Naive thymus-derived CD8-positive, alpha-beta T cell (primary cell): Measurements from ENCODE around the gene UBASH3B. TPM values are rescaled to one million over a fixed set of nuclear protein-coding genes. Genes with fewer than 3 reads are reported as not detected.
"Not testable (repeated sequence)": the region's sequence is repeated elsewhere in the genome, so short reads cannot be mapped to it uniquely, and the experiment has no call there.

Experiments used
- ATAC-seq, 2 donors: fragments of 150-1000 bp; cut with Tn5 transposase in 1 of 2; sonication (Bioruptor Pico), chemical (Tn5 transposase) in 1 of 2; 1 replicate in 1 of 2; 2 replicates in 1 of 2; pipeline ENCODE4 v1.10.0; 2021; ENCODE audit warnings: mild to moderate bottlenecking in 2 of 2, moderate library complexity in 2 of 2
- POLR2A ChIA-PET: fragments of 350-600 bp; sonication (Branson Sonifier 250); formaldehyde crosslinking; loops from one replicate; lab custom pipeline; 2021; ENCODE audit warnings: antibody characterized with exemption; lab: Charles Lee
- DNase-seq, 10 donors: peaks; one replicate each; pipeline versions ENCODE4 v3.0.0 to v3.0.0-alpha.2; 2020 to 2022
- H3K27ac Mint-ChIP-seq, 10 donors: one replicate each; pipeline ENCODE4 v1.8.0; 2020 to 2022; ENCODE audit warnings: mild to moderate bottlenecking in 10 of 10, mixed read lengths in 10 of 10, moderate library complexity in 4 of 10, inconsistent platforms in 1 of 10
- H3K27me3 Mint-ChIP-seq, 5 donors: one replicate each; pipeline ENCODE4 v1.8.0; 2021 to 2022; ENCODE audit warnings: mixed read lengths in 5 of 5
- H3K36me3 Mint-ChIP-seq, 3 donors: one replicate each; pipeline ENCODE4 v1.8.0; 2020 to 2022; ENCODE audit warnings: mixed read lengths in 3 of 3, mild to moderate bottlenecking in 2 of 3, inconsistent platforms in 1 of 3
- H3K4me1 Mint-ChIP-seq, 4 donors: one replicate each; pipeline ENCODE4 v1.8.0; 2021 to 2022; ENCODE audit warnings: mixed read lengths in 4 of 4
- H3K4me3 Mint-ChIP-seq, 10 donors: one replicate each; pipeline ENCODE4 v1.8.0; 2020 to 2022; ENCODE audit warnings: mild to moderate bottlenecking in 10 of 10, mixed read lengths in 10 of 10, moderate library complexity in 6 of 10, inconsistent platforms in 1 of 10
- H3K9me3 Mint-ChIP-seq, 9 donors: one replicate each; pipeline ENCODE4 v1.8.0; 2020 to 2022; ENCODE audit warnings: mixed read lengths in 9 of 9, mild to moderate bottlenecking in 3 of 9, inconsistent platforms in 1 of 9, moderate library complexity in 1 of 9
- polyA plus RNA-seq, 3 donors: library from polyadenylated mRNA; unstranded; fragments of 300-500 nt; fragmentation: Illumina TruSeq; gene quantifications; one replicate each; pipeline ENCODE4 v1.2.3, GENCODE V29; 2021
- total RNA-seq, 8 experiments: library from RNA in 2 of 8; stranded (reverse) in 2 of 8; gene quantifications; one replicate each; pipeline ENCODE4 v1.2.3 and lab custom pipeline; 2021 to 2026

The UBASH3B gene
- total and polyA plus RNA-seq, 5 experiments from 2014 or later: 6.8 to 35.2 (median 12.8) TPM

DNA sequence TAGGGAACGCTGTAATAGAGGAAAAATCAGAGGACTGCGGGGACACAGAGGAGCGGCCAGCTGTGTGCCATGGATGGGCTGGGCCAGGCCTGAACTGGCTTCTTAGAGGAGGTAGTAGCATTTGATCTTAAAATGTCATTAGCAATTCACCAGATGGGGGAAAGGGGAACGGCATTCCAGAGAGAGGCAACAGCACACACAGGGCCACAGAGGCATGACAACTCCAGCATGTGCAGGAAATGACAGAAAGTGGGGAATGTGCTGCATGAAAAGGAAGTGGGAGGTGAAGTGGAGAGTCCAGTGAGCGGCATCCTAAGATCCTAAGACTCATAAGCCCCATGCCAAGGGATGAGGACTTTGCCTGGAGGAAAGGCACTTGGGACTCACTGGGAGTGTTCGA lies 69.0 kb downstream of the UBASH3B start:
- Mint-ChIP-seq H3K27ac (peak overlapping the region; percentile 53 to 92 (median 84)), H3K36me3 (no peaks in the 10 kb centered on the region), H3K27me3 (no peaks in the 10 kb centered on the region), H3K9me3 (no peaks in the 10 kb centered on the region), H3K4me1 (peaks cover 54 to 96% (median 86%) of the 10 kb centered on the region in 4 donors), H3K4me3 (peak overlapping the region in 6 of 10 donors; percentile 43 to 57 (median 54))
- ATAC-seq: no peak
- no peak for DNase-seq
- POLR2A ChIA-PET: interaction anchor here (1.0 to 4.5 kb wide), 5 partner anchors 8 to 23 kb away, joined by 3 to 27 read pairs (median 3); no protein-coding TSS in a partner anchor

DNA sequence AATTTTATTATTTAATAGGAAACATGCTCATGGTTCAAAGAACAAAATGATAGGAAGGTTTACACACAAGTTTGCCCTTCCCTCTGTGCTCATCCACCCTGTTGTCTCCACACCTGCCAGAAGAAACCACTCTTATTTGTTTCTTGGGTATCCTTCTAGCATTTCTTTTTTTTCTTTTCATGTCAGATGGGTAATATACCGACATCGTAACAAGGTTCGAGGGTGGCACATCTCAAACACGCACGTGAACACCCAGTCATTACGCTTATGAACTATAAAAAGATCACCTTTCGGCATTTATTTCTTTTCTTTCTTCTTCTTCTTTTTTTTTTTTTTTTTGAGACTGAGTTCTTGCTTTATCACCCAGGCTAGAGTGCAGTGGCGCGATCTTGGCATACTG lies 70.5 kb downstream of the UBASH3B start:
- H3K9me3 Mint-ChIP-seq: no peaks in the 10 kb centered on the region
- H3K4me1 Mint-ChIP-seq: peaks cover 46 to 88% (median 78%) of the 10 kb centered on the region in 4 donors
- DNase-seq (no peak), ATAC-seq (no peak)
- peak overlapping the region in 5 of 10 donors; percentile 13 to 92 (median 30) for H3K4me3 Mint-ChIP-seq
- H3K27ac Mint-ChIP-seq: peak overlapping the region; percentile 52 to 99 (median 98)
- POLR2A ChIA-PET: interaction anchor here (0.9 to 4.7 kb wide), 6 partner anchors 10 to 70 kb away, joined by 4 to 54 read pairs (median 14); partner anchors contain the start of gene UBASH3B
- H3K27me3 Mint-ChIP-seq: no peaks in the 10 kb centered on the region
- peaks cover 0 to under 1% (median 0%) of the 10 kb centered on the region in 3 donors for H3K36me3 Mint-ChIP-seq

DNA sequence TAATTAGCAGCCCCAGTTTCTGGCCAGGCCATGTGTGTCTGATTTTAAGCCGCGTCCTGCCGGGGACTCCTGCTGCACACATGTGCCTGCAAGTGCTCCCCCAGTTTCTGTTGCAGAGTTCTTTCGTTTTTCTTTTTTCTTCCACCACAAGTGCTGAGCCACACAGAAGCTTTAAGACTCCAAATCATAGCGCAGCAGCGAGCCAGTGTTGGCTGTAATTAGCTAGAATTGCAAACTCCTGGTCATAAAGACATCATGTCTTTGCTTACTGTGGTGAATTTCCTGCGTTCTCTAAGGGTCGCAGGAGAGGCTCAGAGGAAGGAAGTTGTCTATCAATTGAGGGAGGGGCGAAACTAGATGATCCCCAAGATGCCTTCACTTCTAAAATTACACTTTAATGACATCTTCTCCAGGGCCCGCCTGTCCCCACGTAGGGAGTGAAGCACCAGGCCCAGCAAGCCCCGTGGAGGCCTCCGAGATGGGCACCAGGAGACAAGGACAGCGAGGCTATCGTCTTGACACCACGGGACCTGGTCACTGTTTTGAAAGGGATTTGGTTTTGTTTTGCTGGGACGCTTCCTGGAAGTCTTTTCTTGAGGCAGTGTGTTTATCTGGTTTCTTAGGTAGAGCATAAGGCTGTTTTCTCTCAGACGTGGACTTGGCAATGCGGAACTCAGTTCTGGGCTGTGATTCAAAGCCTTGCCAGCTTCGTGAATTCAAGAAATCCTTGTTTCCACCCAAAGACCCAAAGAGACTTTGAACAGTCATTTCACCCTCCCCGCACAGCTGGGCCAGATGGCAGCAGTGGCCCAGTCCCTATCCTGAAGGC lies 71.8 kb downstream of the UBASH3B start:
- Mint-ChIP-seq H3K27ac (peak overlapping the region; percentile 93 to 99 (median 98)), H3K36me3 (peaks cover 0 to 6% (median 3%) of the 10 kb centered on the region in 3 donors), H3K4me3 (peak overlapping the region; percentile 76 to 97 (median 86)), H3K27me3 (no peaks in the 10 kb centered on the region), H3K9me3 (no peaks in the 10 kb centered on the region), H3K4me1 (peaks cover 45 to 86% (median 79%) of the 10 kb centered on the region in 4 donors)
- ATAC-seq: peak; percentile 78 to 79
- POLR2A ChIA-PET: interaction anchor here (0.9 to 4.7 kb wide), 11 partner anchors 10 to 71 kb away, joined by 3 to 54 read pairs (median 6); partner anchors contain the start of gene UBASH3B
- DNase-seq: peak in 6 of 10 donors; percentile 9 to 55 (median 32)

DNA sequence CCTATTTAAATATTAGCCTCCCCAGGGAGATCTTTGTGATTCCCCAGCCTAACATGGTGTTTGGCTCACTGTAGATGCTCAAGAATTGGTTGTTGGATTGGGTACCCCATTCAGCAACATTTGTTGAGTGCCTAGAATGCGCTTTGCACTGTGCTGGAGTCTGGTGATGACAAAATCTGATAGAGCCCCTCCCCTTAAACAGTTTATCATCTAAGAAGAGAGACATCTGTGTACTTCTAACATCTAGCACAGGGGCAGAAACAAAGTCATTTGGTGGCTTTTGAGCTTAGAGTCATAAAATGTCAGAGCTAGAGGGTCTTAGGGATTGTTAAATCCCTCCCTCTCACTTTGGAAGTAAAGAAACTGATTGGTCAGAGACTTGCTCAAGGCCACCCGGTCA lies 73.0 kb downstream of the UBASH3B start:
- Mint-ChIP-seq H3K4me1 (peaks cover 43 to 84% (median 69%) of the 10 kb centered on the region in 4 donors), H3K9me3 (no peaks in the 10 kb centered on the region), H3K36me3 (peaks cover 0 to 6% (median 3%) of the 10 kb centered on the region in 3 donors), H3K27me3 (no peaks in the 10 kb centered on the region), H3K27ac (peak overlapping the region; percentile 93 to 99 (median 98)), H3K4me3 (peak overlapping the region in 5 of 10 donors; percentile 30 to 85 (median 52))
- POLR2A ChIA-PET: interaction anchor here (1.1 to 4.7 kb wide), 7 partner anchors 10 to 72 kb away, joined by 3 to 54 read pairs (median 6); no protein-coding TSS in a partner anchor
- ATAC-seq: no peak
- no peak for DNase-seq

DNA sequence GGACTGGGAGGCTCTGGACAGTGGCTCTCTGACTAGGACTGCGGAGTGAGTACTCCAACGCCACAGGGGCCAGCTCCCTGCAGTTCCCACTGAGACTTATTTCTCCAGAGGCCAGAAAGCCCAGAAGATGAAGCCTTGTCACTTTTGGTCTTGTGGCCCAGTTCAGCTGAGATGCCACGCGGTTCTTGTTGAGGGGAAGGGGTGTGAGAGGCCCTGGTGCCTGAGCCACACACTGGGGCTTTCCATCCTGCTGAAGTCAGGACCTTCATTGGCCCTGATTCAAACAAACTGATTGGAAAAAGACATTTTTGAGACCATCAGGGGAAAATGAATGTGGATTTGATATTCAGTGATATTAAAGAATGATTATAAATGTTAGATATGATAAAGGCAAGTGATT lies 73.6 kb downstream of the UBASH3B start:
- Mint-ChIP-seq H3K36me3 (peaks cover 0 to 6% (median 3%) of the 10 kb centered on the region in 3 donors), H3K27me3 (no peaks in the 10 kb centered on the region), H3K4me1 (peaks cover 40 to 82% (median 63%) of the 10 kb centered on the region in 4 donors), H3K27ac (peak overlapping the region; percentile 85 to 99 (median 98)), H3K9me3 (no peaks in the 10 kb centered on the region), H3K4me3 (peak overlapping the region in 5 of 10 donors; percentile 2 to 85 (median 33))
- no peak for ATAC-seq
- DNase-seq: no peak
- POLR2A ChIA-PET: interaction anchor here (1.1 to 4.7 kb wide), 6 partner anchors 10 to 73 kb away, joined by 5 to 54 read pairs (median 12); no protein-coding TSS in a partner anchor

DNA sequence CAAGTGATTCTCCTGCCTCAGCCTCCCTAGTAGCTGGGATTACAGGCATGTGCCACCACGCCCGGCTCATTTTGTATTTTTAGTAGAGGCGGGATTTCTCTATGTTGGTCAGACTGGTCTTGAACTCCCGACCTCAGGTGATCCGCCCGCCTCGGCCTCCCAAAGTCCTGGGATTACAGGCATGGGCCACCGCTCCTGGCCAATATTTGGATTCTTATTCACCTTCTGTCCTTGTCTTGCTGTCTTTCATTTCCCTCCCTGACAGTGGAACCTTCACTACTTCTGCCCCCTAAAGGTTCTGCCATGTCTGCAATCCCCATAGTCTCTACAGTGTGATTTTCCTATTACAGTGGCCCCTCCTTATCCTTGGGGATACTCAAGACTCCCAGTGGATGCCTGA lies 75.2 kb downstream of the UBASH3B start:
- Mint-ChIP-seq H3K27ac (peak overlapping the region in 7 of 10 donors; percentile 1 to 79 (median 51)), H3K4me1 (peaks cover 40 to 74% (median 55%) of the 10 kb centered on the region in 4 donors)

DNA sequence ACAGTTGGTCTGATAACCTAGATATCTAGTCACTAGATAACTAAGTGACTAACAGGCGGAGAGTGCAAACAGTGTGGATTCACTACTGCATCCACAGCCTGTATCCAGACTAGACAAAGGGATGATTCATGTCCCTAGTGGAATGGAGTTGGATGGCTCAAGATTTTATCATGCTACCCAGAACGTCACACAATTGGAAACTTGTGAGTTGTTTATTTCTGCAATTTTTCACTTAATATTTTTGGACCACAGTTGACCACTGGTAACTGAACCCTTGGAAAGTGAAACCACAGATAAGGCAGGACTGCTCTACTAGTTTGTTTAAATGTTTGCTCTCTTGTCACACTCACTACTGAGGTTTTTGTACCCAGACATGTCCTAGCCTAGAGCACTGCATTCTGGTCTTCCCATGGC lies 76.0 kb downstream of the UBASH3B start:
- no peak overlapping the region for H3K4me3 Mint-ChIP-seq
- H3K4me1 Mint-ChIP-seq: peaks cover 38 to 67% (median 48%) of the 10 kb centered on the region in 4 donors
- peak overlapping the region in 6 of 10 donors; percentile 7 to 79 (median 54) for H3K27ac Mint-ChIP-seq

More for the DNA sequence above, 75.2 kb downstream of the UBASH3B start:
- H3K9me3 Mint-ChIP-seq, H3K36me3 Mint-ChIP-seq, ATAC-seq, H3K27me3 Mint-ChIP-seq, DNase-seq: not testable (repeated sequence)
- POLR2A ChIA-PET: interaction anchor here (0.7 to 4.7 kb wide), 3 partner anchors 8 to 20 kb away, joined by 3 to 54 read pairs (median 9); no protein-coding TSS in a partner anchor
- peak overlapping the region in 2 of 10 donors; percentile 5 to 40 for H3K4me3 Mint-ChIP-seq

DNA sequence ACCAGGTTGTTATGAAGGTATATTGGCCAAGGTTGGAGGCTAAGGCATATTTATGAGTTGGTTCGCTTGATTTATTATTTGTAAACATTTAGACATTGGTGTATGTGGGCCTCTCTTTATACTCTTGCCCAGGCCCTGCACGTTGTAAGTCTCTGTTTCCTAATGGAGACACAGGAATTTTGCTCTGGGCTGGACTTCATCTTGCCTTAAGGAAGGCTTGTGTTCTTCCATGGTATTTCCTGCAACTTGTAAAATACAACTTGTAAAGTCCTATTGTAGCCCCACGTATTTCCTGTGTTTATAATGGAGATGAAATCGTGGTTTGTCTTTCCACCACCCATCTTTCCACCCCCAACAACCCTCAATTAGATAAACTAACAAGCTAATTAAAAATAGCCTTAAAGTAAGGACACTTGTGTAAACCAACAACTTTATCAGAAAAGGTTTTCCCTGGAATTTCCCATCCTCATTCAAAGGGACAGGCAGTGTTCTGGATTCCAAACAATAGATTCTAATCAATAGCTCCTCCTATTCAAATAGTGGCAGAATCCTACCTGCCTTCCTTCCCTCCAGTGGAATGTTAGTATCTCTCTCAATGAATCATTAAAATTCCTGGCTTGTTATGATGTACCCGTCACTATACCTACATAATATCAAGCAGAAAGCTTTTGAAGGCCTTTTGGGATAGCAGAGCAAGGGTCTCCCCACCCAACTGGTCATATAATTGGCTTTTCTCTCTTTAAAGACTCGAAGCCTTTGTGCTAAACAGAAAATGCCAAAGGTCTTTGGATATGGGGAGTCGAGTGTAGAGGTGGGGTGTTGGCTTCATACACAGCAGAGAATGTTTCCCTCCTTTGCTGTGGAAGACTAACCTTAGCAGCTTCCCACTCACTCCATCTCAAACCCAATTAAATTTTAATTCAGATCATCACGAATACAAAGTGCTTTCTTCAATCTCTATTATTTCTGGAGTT lies 77.1 kb downstream of the UBASH3B start:
- peak overlapping the region in 7 of 10 donors; percentile 31 to 79 (median 66) for H3K27ac Mint-ChIP-seq
- no peak for ATAC-seq

More for the DNA sequence above, 76.0 kb downstream of the UBASH3B start:
- POLR2A ChIA-PET: interaction anchor here (6.3 kb wide), 1 partner anchor 13 kb away, joined by 51 read pairs; no protein-coding TSS in a partner anchor
- Mint-ChIP-seq H3K9me3 (no peaks in the 10 kb centered on the region), H3K27me3 (no peaks in the 10 kb centered on the region), H3K36me3 (peaks cover 0 to 6% (median 3%) of the 10 kb centered on the region in 3 donors)
- ATAC-seq (no peak), DNase-seq (no peak)

DNA sequence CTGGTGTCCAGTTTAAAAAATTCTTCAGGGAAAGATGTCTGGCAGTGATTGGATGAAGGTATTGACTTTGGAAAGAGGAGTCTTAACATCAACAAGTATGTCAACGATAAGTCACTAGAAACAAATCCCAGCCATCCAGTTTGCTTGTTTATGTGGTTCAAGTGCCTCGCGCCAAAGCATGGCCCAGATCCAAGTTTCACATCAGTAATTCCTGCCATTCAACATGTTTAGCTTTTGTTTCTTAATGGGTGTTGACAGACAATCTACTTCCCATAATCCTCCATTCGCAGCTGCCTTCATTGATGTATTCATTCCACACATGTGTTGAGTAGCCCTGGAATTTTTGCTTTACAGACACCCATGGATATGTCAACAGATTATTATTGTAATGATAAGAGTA lies 77.8 kb downstream of the UBASH3B start:
- POLR2A ChIA-PET: interaction anchor here (1.2 to 6.3 kb wide), 4 partner anchors 9 to 17 kb away, joined by 3 to 51 read pairs (median 5); no protein-coding TSS in a partner anchor
- peak overlapping the region in 4 of 10 donors; percentile 31 to 66 (median 54) for H3K27ac Mint-ChIP-seq
- ATAC-seq (no peak), DNase-seq (no peak)
- H3K4me1 Mint-ChIP-seq: peaks cover 28 to 49% (median 30%) of the 10 kb centered on the region in 4 donors
- peak overlapping the region in 2 of 10 donors; percentile 12 to 48 for H3K4me3 Mint-ChIP-seq
- H3K27me3 Mint-ChIP-seq: no peaks in the 10 kb centered on the region
- H3K36me3 Mint-ChIP-seq: peaks cover 0 to 6% (median 3%) of the 10 kb centered on the region in 3 donors
- H3K9me3 Mint-ChIP-seq: no peaks in the 10 kb centered on the region

More for the DNA sequence above, 77.1 kb downstream of the UBASH3B start:
- Mint-ChIP-seq H3K4me1 (peaks cover 30 to 56% (median 36%) of the 10 kb centered on the region in 4 donors), H3K36me3 (peaks cover 0 to 6% (median 3%) of the 10 kb centered on the region in 3 donors), H3K4me3 (peak overlapping the region in 7 of 10 donors; percentile 5 to 48 (median 33)), H3K27me3 (no peaks in the 10 kb centered on the region), H3K9me3 (no peaks in the 10 kb centered on the region)
- POLR2A ChIA-PET: interaction anchor here (1.2 to 6.3 kb wide), 4 partner anchors 9 to 16 kb away, joined by 3 to 51 read pairs (median 5); no protein-coding TSS in a partner anchor
- DNase-seq: no peak

DNA sequence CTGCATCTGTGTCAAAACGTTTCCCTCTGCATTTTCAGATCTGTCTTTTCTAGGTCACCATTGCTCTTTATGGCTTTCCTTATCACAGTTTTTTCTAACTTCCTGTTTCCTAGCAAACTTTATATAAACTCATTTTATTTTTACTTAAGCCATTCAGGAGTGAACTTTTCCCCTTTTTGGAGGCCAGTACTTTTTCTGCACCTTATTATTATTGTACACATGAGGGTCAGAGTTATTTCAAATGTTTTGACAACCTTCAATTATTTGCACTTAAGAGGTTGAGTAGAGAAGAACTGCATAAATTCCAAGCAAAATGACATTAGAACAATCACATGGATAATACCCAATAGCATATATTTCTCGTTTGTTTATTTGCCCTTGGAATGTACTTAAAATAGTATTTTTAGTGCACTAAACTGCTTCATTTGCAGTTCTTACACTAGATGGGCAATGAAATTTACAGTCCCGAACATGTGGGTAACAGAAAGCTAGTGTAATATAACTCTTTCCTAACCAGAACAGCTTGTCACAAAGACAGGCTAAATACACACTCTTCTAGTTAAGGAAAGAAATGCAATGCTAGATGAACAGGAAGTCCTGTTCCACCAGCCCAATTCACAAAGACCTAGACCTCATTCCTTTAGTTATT lies 79.5 kb downstream of the UBASH3B start:
- DNase-seq (no peak), ATAC-seq (no peak)
- H3K9me3 Mint-ChIP-seq: no peaks in the 10 kb centered on the region
- peak overlapping the region in 3 of 10 donors; percentile 53 to 77 (median 53) for H3K27ac Mint-ChIP-seq
- no peaks in the 10 kb centered on the region for H3K27me3 Mint-ChIP-seq
- H3K36me3 Mint-ChIP-seq: peaks cover 0 to 6% (median 3%) of the 10 kb centered on the region in 3 donors
- H3K4me3 Mint-ChIP-seq: peak overlapping the region in 5 of 10 donors; percentile 1 to 69 (median 29)
- H3K4me1 Mint-ChIP-seq: peaks cover 21 to 44% (median 26%) of the 10 kb centered on the region in 4 donors
- POLR2A ChIA-PET: interaction anchor here (0.6 to 6.3 kb wide), 5 partner anchors 10 to 327 kb away, joined by 3 to 51 read pairs (median 5); partner anchors contain the start of gene HSPA8
